Fibroblast of lung (primary cell): ENCODE measurements around the gene FNDC8. TPM values are rescaled to one million over a fixed set of nuclear protein-coding genes. Genes with fewer than 3 reads are reported as not detected.

ENCODE experiments used
- DNase-seq, 2 donors: peaks; one replicate each; pipeline versions ENCODE4 v3.0.0 to v3.0.0-alpha.2; 2010; ENCODE audit warnings: low read depth in 2 of 2
- H2AFZ ChIP-seq: 2 replicates; pipeline ENCODE4 v1.5.1; 2012; ENCODE audit warnings: low read length, control low read depth, inconsistent platforms
- H3K27ac ChIP-seq: 2 replicates; pipeline ENCODE4 v1.5.1; 2011; ENCODE audit warnings: low read length, control low read depth; ENCODE audit not compliant: insufficient read depth
- H3K27me3 ChIP-seq: 2 replicates; pipeline ENCODE4 v1.5.1; 2011; ENCODE audit warnings: mild to moderate bottlenecking, low read length; ENCODE audit not compliant: control insufficient read depth, insufficient read depth
- H3K36me3 ChIP-seq: 2 replicates; pipeline ENCODE4 v1.5.1; 2011; ENCODE audit warnings: low read length; ENCODE audit not compliant: control insufficient read depth, insufficient read depth
- H3K4me1 ChIP-seq: 2 replicates; pipeline ENCODE4 v1.5.1; 2011; ENCODE audit warnings: low read length; ENCODE audit not compliant: control insufficient read depth, insufficient read depth; ENCODE audit errors: extremely low read depth
- H3K4me2 ChIP-seq: 2 replicates; pipeline ENCODE4 v1.5.1; 2011; ENCODE audit warnings: low read length, control low read depth; ENCODE audit not compliant: insufficient read depth; ENCODE audit errors: extremely low read depth
- H3K4me3 ChIP-seq, 4 experiments: fragments of 200-600 bp in 1 of 4; sonication (generic) in 1 of 4; replicated peaks in 1 of 4; 2 replicates each; pipeline ENCODE4 v1.5.1; 2011 to 2016; ENCODE audit warnings: low read length in 4 of 4, low read depth in 3 of 4, mild to moderate bottlenecking in 3 of 4, control low read depth in 2 of 4, inconsistent platforms in 1 of 4, mixed read lengths in 1 of 4; ENCODE audit not compliant: insufficient read depth in 1 of 4; ENCODE audit errors: control extremely low read depth in 1 of 4
- H3K79me2 ChIP-seq: 2 replicates; pipeline ENCODE4 v1.5.1; 2012; ENCODE audit warnings: mild to moderate bottlenecking, low read length, inconsistent platforms; ENCODE audit not compliant: control insufficient read depth, insufficient read depth
- H3K9ac ChIP-seq: 2 replicates; pipeline ENCODE4 v1.5.1; 2011; ENCODE audit warnings: mild to moderate bottlenecking, low read length, control low read depth; ENCODE audit not compliant: insufficient read depth
- H3K9me3 ChIP-seq: 2 replicates; pipeline ENCODE4 v1.5.1; 2012; ENCODE audit warnings: low read depth, low read length; ENCODE audit not compliant: control insufficient read depth, insufficient read depth
- H4K20me1 ChIP-seq: 2 replicates; pipeline ENCODE4 v1.5.1; 2011; ENCODE audit warnings: low read length; ENCODE audit not compliant: control insufficient read depth, insufficient read depth; ENCODE audit errors: extremely low read depth
- CTCF ChIP-seq, 2 donors: IDR thresholded peaks in 1 of 2; conservative IDR thresholded peaks in 1 of 2; 1 replicate in 1 of 2; 2 replicates in 1 of 2; pipeline ENCODE4 v1.5.1; 2011 to 2012; ENCODE audit warnings: low read length in 2 of 2, control low read depth in 1 of 2, inconsistent platforms in 1 of 2, low read depth in 1 of 2, mild to moderate bottlenecking in 1 of 2
- EZH2 ChIP-seq: IDR thresholded peaks from 2 replicates; pipeline ENCODE4 v1.5.1; 2012; ENCODE audit warnings: low read length, control low read depth, mild to moderate bottlenecking; ENCODE audit errors: missing control alignments
- polyA plus RNA-seq, 2 donors: library from polyadenylated mRNA; depleted of rRNA in 1 of 2; stranded (reverse) in 1 of 2; unstranded in 1 of 2; fragments of >200 nt; gene quantifications; 2 replicates each; pipeline ENCODE4 v1.2.1, GENCODE V29; 2011 to 2012; ENCODE audit warnings: missing spikeins in 1 of 2
- total RNA-seq: library from RNA; depleted of rRNA; stranded (reverse); fragments of >200 nt; gene quantifications from 2 replicates; pipeline ENCODE4 v1.2.1, GENCODE V29; 2014

Gene FNDC8
- total and polyA plus RNA-seq, 2 donors (not counting 1 experiment from before 2014, with no cell fraction given): not detected

GRCh38 chr17:35130392-35130791, 9.0 kb downstream of the FNDC8 start:
- no peaks in the 10 kb centered on the region for H3K79me2 ChIP-seq
- TF ChIP-seq CTCF (conservative IDR thresholded peaks at IDR 0.05 in 1 of 2, IDR thresholded peaks at IDR 0.05 in 1 of 2; ENCODE audit: low read depth in 1 of 2, low read length in 2 of 2) (no peak), EZH2 (no peak)
- no peaks in the 10 kb centered on the region for H4K20me1 ChIP-seq
- no peak overlapping the region for H3K4me2 ChIP-seq
- H3K9me3 ChIP-seq: no peaks in the 10 kb centered on the region
- no peak for DNase-seq
- H3K9ac ChIP-seq: no peak overlapping the region
- H3K27me3 ChIP-seq: no peaks in the 10 kb centered on the region
- H3K27ac ChIP-seq: no peak overlapping the region
- no peak overlapping the region for H3K4me3 ChIP-seq
- H3K4me1 ChIP-seq: peaks cover 24% of the 10 kb centered on the region
- no peak overlapping the region for H2AFZ ChIP-seq
- H3K36me3 ChIP-seq: peaks cover 23% of the 10 kb centered on the region

GRCh38 chr17:35132099-35132498, 10.7 kb downstream of the FNDC8 start:
- Histone ChIP-seq H3K27ac (no peak overlapping the region), H3K9ac (no peak overlapping the region), H3K4me3 (no peak overlapping the region), H3K4me2 (no peak overlapping the region), H3K27me3 (no peaks in the 10 kb centered on the region), H3K79me2 (no peaks in the 10 kb centered on the region), H3K36me3 (peaks cover 27% of the 10 kb centered on the region), H3K4me1 (peaks cover 22% of the 10 kb centered on the region), H2AFZ (no peak overlapping the region), H4K20me1 (no peaks in the 10 kb centered on the region), H3K9me3 (no peaks in the 10 kb centered on the region)
- TF ChIP-seq EZH2 (no peak), CTCF (conservative IDR thresholded peaks at IDR 0.05 in 1 of 2, IDR thresholded peaks at IDR 0.05 in 1 of 2; ENCODE audit: low read depth in 1 of 2, low read length in 2 of 2) (no peak)
- no peak for DNase-seq

- Histone ChIP-seq H2AFZ (no peak overlapping the region), H3K27me3 (no peaks in the 10 kb centered on the region), H3K9ac (no peak overlapping the region), H3K4me1 (peaks cover 14% of the 10 kb centered on the region), H3K9me3 (no peaks in the 10 kb centered on the region), H4K20me1 (no peaks in the 10 kb centered on the region), H3K27ac (no peak overlapping the region), H3K79me2 (no peaks in the 10 kb centered on the region), H3K36me3 (peaks cover 33% of the 10 kb centered on the region), H3K4me2 (no peak overlapping the region), H3K4me3 (no peak overlapping the region)
- DNase-seq: no peak
- TF ChIP-seq CTCF (conservative IDR thresholded peaks at IDR 0.05 in 1 of 2, IDR thresholded peaks at IDR 0.05 in 1 of 2; ENCODE audit: low read depth in 1 of 2, low read length in 2 of 2) (no peak), EZH2 (no peak)
These were observed 11.6 kb downstream of the FNDC8 start for GRCh38 chr17:35132816-35133550.
